GM23338 (cell line): ENCODE measurements around the gene DRGX. TPM values are rescaled to one million over a fixed set of nuclear protein-coding genes. Genes with fewer than 3 reads are reported as not detected.

ENCODE experiments used
- ATAC-seq: fragments of 200-7000 bp; cut with Tn5 transposase; 3 replicates; pipeline ENCODE4 v1.9.1; 2020
- DNase-seq: peaks from one replicate; pipeline ENCODE4 v3.0.0-alpha.2; 2015; ENCODE audit warnings: low spot score
- H2AFZ ChIP-seq: fragments of 200-600 bp; sonication (generic); 2 replicates; pipeline ENCODE4 v1.8.0; 2016; ENCODE audit warnings: antibody characterized with exemption, mild to moderate bottlenecking, moderate library complexity
- H3F3A ChIP-seq: fragments of 200-600 bp; sonication (generic); replicated peaks from 2 replicates; pipeline ENCODE4 v1.8.0; 2017; ENCODE audit warnings: antibody characterized with exemption, mixed run types, low read depth
- H3K27ac ChIP-seq: fragments of 200-600 bp; sonication (generic); 2 replicates; pipeline ENCODE4 v1.6.1; 2016; ENCODE audit warnings: low read depth
- H3K27me3 ChIP-seq: fragments of 200-600 bp; sonication (generic); 2 replicates; pipeline ENCODE4 v1.8.0; 2016; ENCODE audit warnings: mild to moderate bottlenecking, mixed run types, moderate library complexity; ENCODE audit not compliant: insufficient read depth
- H3K36me3 ChIP-seq: fragments of 200-600 bp; sonication (generic); 2 replicates; pipeline ENCODE4 v1.8.0; 2016; ENCODE audit warnings: mild to moderate bottlenecking; ENCODE audit not compliant: insufficient read depth
- H3K4me1 ChIP-seq: fragments of 200-600 bp; sonication (generic); 2 replicates; pipeline ENCODE4 v1.8.0; 2016; ENCODE audit warnings: mild to moderate bottlenecking, moderate library complexity; ENCODE audit not compliant: insufficient read depth
- H3K4me2 ChIP-seq: fragments of 200-600 bp; sonication (generic); 2 replicates; pipeline ENCODE4 v1.7.1; 2017; ENCODE audit warnings: mixed run types
- H3K4me3 ChIP-seq: fragments of 200-600 bp; sonication (generic); 2 replicates; pipeline ENCODE4 v1.6.1; 2016; ENCODE audit warnings: mixed run types
- H3K79me2 ChIP-seq: fragments of 200-600 bp; sonication (generic); replicated peaks from 2 replicates; pipeline ENCODE4 v1.8.0; 2017; ENCODE audit warnings: mild to moderate bottlenecking; ENCODE audit not compliant: insufficient read depth
- H3K9me2 ChIP-seq: fragments of 200-600 bp; sonication (generic); 2 replicates; pipeline ENCODE4 v1.8.0; 2017; ENCODE audit not compliant: insufficient read depth
- H4K20me1 ChIP-seq: fragments of 200-600 bp; sonication (generic); replicated peaks from 2 replicates; pipeline ENCODE4 v1.8.0; 2017; ENCODE audit warnings: mild to moderate bottlenecking; ENCODE audit not compliant: insufficient read depth
- H3K27ac Mint-ChIP-seq: 2 replicates; pipeline ENCODE4 v1.8.0; 2020; ENCODE audit warnings: inconsistent platforms, mild to moderate bottlenecking, moderate library complexity, mixed read lengths
- H3K27me3 Mint-ChIP-seq: 3 replicates; pipeline ENCODE4 v1.8.0; 2022; ENCODE audit warnings: low read depth, mild to moderate bottlenecking, moderate library complexity, mixed read lengths, inconsistent platforms; ENCODE audit not compliant: insufficient read depth, poor library complexity
- H3K36me3 Mint-ChIP-seq: 3 replicates; pipeline ENCODE4 v1.8.0; 2021; ENCODE audit warnings: low read depth, mild to moderate bottlenecking, inconsistent platforms, moderate library complexity, mixed read lengths
- H3K4me1 Mint-ChIP-seq: 3 replicates; pipeline ENCODE4 v1.8.0; 2020; ENCODE audit warnings: mild to moderate bottlenecking, inconsistent platforms, mixed read lengths
- H3K4me3 Mint-ChIP-seq: 3 replicates; pipeline ENCODE4 v1.8.0; 2021; ENCODE audit warnings: moderate library complexity, mild to moderate bottlenecking, inconsistent platforms, mixed read lengths
- H3K9me3 Mint-ChIP-seq: 3 replicates; pipeline ENCODE4 v1.8.0; 2020; ENCODE audit warnings: moderate library complexity, mild to moderate bottlenecking, inconsistent platforms, mixed read lengths
- EZH2 ChIP-seq: fragments of 200-600 bp; sonication (generic); IDR thresholded peaks from one replicate; pipeline ENCODE4 v1.8.0; 2017; ENCODE audit warnings: antibody characterized with exemption, mild to moderate bottlenecking, low read depth; ENCODE audit not compliant: unreplicated experiment
- EZH2phosphoT487 ChIP-seq: fragments of 200-600 bp; sonication (generic); IDR thresholded peaks from one replicate; pipeline ENCODE4 v1.8.1; 2018; ENCODE audit warnings: antibody characterized with exemption; ENCODE audit not compliant: unreplicated experiment
- JUNB ChIP-seq: IDR thresholded peaks from one replicate; pipeline ENCODE4 v1.6.1; 2016; ENCODE audit warnings: antibody characterized with exemption; ENCODE audit not compliant: unreplicated experiment
- NANOG ChIP-seq: IDR thresholded peaks from 2 replicates; pipeline ENCODE4 v1.6.1; 2016; ENCODE audit warnings: antibody characterized with exemption, borderline replicate concordance
- POLR2AphosphoS5 ChIP-seq: IDR thresholded peaks from 2 replicates; pipeline ENCODE4 v1.6.1; 2016; ENCODE audit warnings: antibody characterized with exemption, low read depth
- STAT1 ChIP-seq: IDR thresholded peaks from one replicate; pipeline ENCODE4 v1.6.1; 2016; ENCODE audit warnings: antibody characterized with exemption; ENCODE audit not compliant: unreplicated experiment
- ZNF114 ChIP-seq: fragments of 250-450 bp; sonication (Bioruptor Pico); IDR thresholded peaks from 2 replicates; pipeline ENCODE4 v1.5.0; 2020; ENCODE audit warnings: mild to moderate bottlenecking, moderate library complexity
- ZNF331 ChIP-seq: fragments of 250-450 bp; sonication (Bioruptor Pico); IDR thresholded peaks from 2 replicates; pipeline ENCODE4 v1.5.0; 2020; ENCODE audit warnings: low read depth, mild to moderate bottlenecking, moderate library complexity
- polyA plus RNA-seq: library from polyadenylated mRNA; unstranded; fragments of >200 nt; fragmentation: Nextera tagmentation; extraction: Ambion mirVana; gene quantifications from 2 replicates; pipeline ENCODE4 v1.2.1, GENCODE V29; 2016
- total RNA-seq: library from RNA; depleted of rRNA; stranded (reverse); fragments of >200 nt; shearing (Covaris generic); gene quantifications from 2 replicates; pipeline ENCODE4 v1.2.3, GENCODE V29; 2014
- TF ChIP-seq, protein P1 (sequence below): IDR thresholded peaks from one replicate; pipeline ENCODE4 v1.6.1; 2018; ENCODE audit warnings: antibody characterized with exemption; ENCODE audit not compliant: unreplicated experiment
- TF ChIP-seq, protein P2 (sequence below): fragments of 250-450 bp; sonication (Bioruptor Pico); IDR thresholded peaks from 2 replicates; pipeline ENCODE4 v1.5.0; 2020; ENCODE audit warnings: mild to moderate bottlenecking, moderate library complexity
- TF ChIP-seq, protein P3 (sequence below), 2 experiments: fragments of 200-600 bp in 1 of 2; sonication (generic) in 1 of 2; conservative IDR thresholded peaks; 2 replicates each; pipeline versions ENCODE4 v1.5.1 to v1.6.1; 2016 to 2017; ENCODE audit warnings: antibody characterized with exemption in 2 of 2, low read depth in 2 of 2, mild to moderate bottlenecking in 2 of 2, moderate library complexity in 1 of 2
- TF ChIP-seq, protein P4 (sequence below): IDR thresholded peaks from 2 replicates; pipeline ENCODE4 v1.6.1; 2016; ENCODE audit warnings: antibody characterized with exemption

The DRGX gene
- total and polyA plus RNA-seq, 2 experiments from 2014 or later = not detected

DNA sequence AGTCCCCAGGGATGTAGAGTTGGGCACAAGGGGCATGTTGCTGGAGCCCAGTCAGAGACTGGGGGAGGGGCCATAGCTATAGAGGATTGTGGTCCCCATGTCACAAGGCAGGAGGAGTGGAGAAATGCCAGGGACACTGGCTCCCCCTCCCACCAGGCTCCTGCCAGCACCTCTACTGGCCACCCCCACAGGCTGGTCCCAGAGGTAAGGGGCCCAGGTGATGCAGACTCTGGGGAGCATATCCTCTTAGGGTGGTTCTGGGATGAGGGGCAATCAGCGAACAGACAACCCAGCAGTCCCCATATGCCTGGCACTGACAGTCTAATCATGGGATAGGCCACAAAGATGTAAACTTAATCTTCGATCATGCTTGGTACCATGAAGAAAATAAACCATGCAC is 75.7 kb downstream of the DRGX start:
- H2AFZ ChIP-seq = no peak overlapping the region
- H3K27me3 ChIP-seq = no peaks in the 10 kb centered on the region
- ATAC-seq (no peak), DNase-seq (no peak)
- Mint-ChIP-seq H3K9me3 (no peaks in the 10 kb centered on the region), H3K27me3 (no peaks in the 10 kb centered on the region), H3K36me3 (no peaks in the 10 kb centered on the region), H3K4me1 (no peaks in the 10 kb centered on the region), H3K27ac (no peak overlapping the region), H3K4me3 (no peak overlapping the region)
- H4K20me1 ChIP-seq = no peaks in the 10 kb centered on the region
- no peaks in the 10 kb centered on the region for H3K4me1 ChIP-seq
- H3K27ac ChIP-seq = no peak overlapping the region
- no peaks in the 10 kb centered on the region for H3F3A ChIP-seq
- TF ChIP-seq EZH2 (no peak), JUNB (no peak), EZH2phosphoT487 (no peak), NANOG (no peak), POLR2AphosphoS5 (no peak), STAT1 (no peak), ZNF331 (CRISPR knock-in tag) (no peak), ZNF114 (CRISPR knock-in tag) (no peak)
- TF ChIP-seq, protein P1, sequence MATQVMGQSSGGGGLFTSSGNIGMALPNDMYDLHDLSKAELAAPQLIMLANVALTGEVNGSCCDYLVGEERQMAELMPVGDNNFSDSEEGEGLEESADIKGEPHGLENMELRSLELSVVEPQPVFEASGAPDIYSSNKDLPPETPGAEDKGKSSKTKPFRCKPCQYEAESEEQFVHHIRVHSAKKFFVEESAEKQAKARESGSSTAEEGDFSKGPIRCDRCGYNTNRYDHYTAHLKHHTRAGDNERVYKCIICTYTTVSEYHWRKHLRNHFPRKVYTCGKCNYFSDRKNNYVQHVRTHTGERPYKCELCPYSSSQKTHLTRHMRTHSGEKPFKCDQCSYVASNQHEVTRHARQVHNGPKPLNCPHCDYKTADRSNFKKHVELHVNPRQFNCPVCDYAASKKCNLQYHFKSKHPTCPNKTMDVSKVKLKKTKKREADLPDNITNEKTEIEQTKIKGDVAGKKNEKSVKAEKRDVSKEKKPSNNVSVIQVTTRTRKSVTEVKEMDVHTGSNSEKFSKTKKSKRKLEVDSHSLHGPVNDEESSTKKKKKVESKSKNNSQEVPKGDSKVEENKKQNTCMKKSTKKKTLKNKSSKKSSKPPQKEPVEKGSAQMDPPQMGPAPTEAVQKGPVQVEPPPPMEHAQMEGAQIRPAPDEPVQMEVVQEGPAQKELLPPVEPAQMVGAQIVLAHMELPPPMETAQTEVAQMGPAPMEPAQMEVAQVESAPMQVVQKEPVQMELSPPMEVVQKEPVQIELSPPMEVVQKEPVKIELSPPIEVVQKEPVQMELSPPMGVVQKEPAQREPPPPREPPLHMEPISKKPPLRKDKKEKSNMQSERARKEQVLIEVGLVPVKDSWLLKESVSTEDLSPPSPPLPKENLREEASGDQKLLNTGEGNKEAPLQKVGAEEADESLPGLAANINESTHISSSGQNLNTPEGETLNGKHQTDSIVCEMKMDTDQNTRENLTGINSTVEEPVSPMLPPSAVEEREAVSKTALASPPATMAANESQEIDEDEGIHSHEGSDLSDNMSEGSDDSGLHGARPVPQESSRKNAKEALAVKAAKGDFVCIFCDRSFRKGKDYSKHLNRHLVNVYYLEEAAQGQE = no peak
- TF ChIP-seq, protein P2, sequence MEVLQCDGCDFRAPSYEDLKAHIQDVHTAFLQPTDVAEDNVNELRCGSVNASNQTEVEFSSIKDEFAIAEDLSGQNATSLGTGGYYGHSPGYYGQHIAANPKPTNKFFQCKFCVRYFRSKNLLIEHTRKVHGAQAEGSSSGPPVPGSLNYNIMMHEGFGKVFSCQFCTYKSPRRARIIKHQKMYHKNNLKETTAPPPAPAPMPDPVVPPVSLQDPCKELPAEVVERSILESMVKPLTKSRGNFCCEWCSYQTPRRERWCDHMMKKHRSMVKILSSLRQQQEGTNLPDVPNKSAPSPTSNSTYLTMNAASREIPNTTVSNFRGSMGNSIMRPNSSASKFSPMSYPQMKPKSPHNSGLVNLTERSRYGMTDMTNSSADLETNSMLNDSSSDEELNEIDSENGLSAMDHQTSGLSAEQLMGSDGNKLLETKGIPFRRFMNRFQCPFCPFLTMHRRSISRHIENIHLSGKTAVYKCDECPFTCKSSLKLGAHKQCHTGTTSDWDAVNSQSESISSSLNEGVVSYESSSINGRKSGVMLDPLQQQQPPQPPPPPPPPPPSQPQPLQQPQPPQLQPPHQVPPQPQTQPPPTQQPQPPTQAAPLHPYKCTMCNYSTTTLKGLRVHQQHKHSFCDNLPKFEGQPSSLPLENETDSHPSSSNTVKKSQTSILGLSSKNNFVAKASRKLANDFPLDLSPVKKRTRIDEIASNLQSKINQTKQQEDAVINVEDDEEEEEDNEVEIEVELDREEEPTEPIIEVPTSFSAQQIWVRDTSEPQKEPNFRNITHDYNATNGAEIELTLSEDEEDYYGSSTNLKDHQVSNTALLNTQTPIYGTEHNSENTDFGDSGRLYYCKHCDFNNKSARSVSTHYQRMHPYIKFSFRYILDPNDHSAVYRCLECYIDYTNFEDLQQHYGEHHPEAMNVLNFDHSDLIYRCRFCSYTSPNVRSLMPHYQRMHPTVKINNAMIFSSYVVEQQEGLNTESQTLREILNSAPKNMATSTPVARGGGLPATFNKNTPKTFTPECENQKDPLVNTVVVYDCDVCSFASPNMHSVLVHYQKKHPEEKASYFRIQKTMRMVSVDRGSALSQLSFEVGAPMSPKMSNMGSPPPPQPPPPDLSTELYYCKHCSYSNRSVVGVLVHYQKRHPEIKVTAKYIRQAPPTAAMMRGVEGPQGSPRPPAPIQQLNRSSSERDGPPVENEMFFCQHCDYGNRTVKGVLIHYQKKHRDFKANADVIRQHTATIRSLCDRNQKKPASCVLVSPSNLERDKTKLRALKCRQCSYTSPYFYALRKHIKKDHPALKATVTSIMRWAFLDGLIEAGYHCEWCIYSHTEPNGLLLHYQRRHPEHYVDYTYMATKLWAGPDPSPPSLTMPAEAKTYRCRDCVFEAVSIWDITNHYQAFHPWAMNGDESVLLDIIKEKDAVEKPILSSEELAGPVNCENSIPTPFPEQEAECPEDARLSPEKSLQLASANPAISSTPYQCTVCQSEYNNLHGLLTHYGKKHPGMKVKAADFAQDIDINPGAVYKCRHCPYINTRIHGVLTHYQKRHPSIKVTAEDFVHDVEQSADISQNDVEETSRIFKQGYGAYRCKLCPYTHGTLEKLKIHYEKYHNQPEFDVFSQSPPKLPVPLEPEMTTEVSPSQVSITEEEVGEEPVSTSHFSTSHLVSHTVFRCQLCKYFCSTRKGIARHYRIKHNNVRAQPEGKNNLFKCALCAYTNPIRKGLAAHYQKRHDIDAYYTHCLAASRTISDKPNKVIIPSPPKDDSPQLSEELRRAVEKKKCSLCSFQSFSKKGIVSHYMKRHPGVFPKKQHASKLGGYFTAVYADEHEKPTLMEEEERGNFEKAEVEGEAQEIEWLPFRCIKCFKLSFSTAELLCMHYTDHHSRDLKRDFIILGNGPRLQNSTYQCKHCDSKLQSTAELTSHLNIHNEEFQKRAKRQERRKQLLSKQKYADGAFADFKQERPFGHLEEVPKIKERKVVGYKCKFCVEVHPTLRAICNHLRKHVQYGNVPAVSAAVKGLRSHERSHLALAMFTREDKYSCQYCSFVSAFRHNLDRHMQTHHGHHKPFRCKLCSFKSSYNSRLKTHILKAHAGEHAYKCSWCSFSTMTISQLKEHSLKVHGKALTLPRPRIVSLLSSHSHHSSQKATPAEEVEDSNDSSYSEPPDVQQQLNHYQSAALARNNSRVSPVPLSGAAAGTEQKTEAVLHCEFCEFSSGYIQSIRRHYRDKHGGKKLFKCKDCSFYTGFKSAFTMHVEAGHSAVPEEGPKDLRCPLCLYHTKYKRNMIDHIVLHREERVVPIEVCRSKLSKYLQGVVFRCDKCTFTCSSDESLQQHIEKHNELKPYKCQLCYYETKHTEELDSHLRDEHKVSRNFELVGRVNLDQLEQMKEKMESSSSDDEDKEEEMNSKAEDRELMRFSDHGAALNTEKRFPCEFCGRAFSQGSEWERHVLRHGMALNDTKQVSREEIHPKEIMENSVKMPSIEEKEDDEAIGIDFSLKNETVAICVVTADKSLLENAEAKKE (CRISPR knock-in tag) = no peak
- TF ChIP-seq, protein P3, sequence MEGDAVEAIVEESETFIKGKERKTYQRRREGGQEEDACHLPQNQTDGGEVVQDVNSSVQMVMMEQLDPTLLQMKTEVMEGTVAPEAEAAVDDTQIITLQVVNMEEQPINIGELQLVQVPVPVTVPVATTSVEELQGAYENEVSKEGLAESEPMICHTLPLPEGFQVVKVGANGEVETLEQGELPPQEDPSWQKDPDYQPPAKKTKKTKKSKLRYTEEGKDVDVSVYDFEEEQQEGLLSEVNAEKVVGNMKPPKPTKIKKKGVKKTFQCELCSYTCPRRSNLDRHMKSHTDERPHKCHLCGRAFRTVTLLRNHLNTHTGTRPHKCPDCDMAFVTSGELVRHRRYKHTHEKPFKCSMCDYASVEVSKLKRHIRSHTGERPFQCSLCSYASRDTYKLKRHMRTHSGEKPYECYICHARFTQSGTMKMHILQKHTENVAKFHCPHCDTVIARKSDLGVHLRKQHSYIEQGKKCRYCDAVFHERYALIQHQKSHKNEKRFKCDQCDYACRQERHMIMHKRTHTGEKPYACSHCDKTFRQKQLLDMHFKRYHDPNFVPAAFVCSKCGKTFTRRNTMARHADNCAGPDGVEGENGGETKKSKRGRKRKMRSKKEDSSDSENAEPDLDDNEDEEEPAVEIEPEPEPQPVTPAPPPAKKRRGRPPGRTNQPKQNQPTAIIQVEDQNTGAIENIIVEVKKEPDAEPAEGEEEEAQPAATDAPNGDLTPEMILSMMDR (conservative IDR thresholded peaks at IDR 0.05; ENCODE audit: low read depth in 2 of 2) = no peak
- TF ChIP-seq, protein P4, sequence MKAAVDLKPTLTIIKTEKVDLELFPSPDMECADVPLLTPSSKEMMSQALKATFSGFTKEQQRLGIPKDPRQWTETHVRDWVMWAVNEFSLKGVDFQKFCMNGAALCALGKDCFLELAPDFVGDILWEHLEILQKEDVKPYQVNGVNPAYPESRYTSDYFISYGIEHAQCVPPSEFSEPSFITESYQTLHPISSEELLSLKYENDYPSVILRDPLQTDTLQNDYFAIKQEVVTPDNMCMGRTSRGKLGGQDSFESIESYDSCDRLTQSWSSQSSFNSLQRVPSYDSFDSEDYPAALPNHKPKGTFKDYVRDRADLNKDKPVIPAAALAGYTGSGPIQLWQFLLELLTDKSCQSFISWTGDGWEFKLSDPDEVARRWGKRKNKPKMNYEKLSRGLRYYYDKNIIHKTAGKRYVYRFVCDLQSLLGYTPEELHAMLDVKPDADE = no peak
- no peak overlapping the region for H3K4me3 ChIP-seq
- H3K4me2 ChIP-seq = no peak overlapping the region
- no peaks in the 10 kb centered on the region for H3K79me2 ChIP-seq
- 0 out of 2 replicates have a peak, but pooled peaks cover 8% of the 10 kb centered on the region for H3K9me2 ChIP-seq
- no peaks in the 10 kb centered on the region for H3K36me3 ChIP-seq
